CD4-positive, CD25-positive, alpha-beta regulatory T cell (primary cell): ENCODE data around the gene OCA2. TPM values are rescaled to one million over a fixed set of nuclear protein-coding genes. Genes with fewer than 3 reads are reported as not detected.

Source experiments
- ATAC-seq, 2 donors: fragments of 150-1000 bp; cut with Tn5 transposase; one replicate each; pipeline ENCODE4 v1.10.0; 2021; ENCODE audit warnings: low read depth in 2 of 2, moderate number of reproducible peaks in 2 of 2, moderate library complexity in 1 of 2
- DNase-seq, 3 donors: peaks; one replicate each; pipeline versions ENCODE4 v3.0.0 to v3.0.0-alpha.2; 2012 to 2022; ENCODE audit warnings: mixed read lengths in 1 of 3
- H3K27ac ChIP-seq: one replicate; pipeline ENCODE4 v1.7.0; 2013; ENCODE audit warnings: mild to moderate bottlenecking, low read length; ENCODE audit not compliant: insufficient read depth, poor library complexity, severe bottlenecking
- H3K27me3 ChIP-seq: one replicate; pipeline ENCODE4 v1.7.0; 2013; ENCODE audit warnings: low read length; ENCODE audit not compliant: control insufficient read depth, insufficient read depth
- H3K36me3 ChIP-seq: one replicate; pipeline ENCODE4 v1.7.0; 2013; ENCODE audit warnings: mild to moderate bottlenecking, low read length, moderate library complexity; ENCODE audit not compliant: control insufficient read depth, insufficient read depth
- H3K4me1 ChIP-seq: 2 replicates; pipeline ENCODE4 v1.7.0; 2013; ENCODE audit warnings: mild to moderate bottlenecking, low read length; ENCODE audit not compliant: insufficient read depth, control insufficient read depth, poor library complexity, severe bottlenecking
- H3K4me3 ChIP-seq: one replicate; pipeline ENCODE4 v1.7.0; 2013; ENCODE audit warnings: low read depth, mild to moderate bottlenecking, low read length, moderate library complexity
- H3K9me3 ChIP-seq, 2 experiments: 1 replicate in 1 of 2; 2 replicates in 1 of 2; pipeline ENCODE4 v1.7.0; 2013; ENCODE audit warnings: low read length in 2 of 2, mild to moderate bottlenecking in 1 of 2, moderate library complexity in 1 of 2; ENCODE audit not compliant: control insufficient read depth in 2 of 2
- H3K27ac Mint-ChIP-seq, 3 donors: one replicate each; pipeline ENCODE4 v1.8.0; 2020 to 2022; ENCODE audit warnings: mild to moderate bottlenecking in 3 of 3, mixed read lengths in 3 of 3, moderate library complexity in 2 of 3
- H3K27me3 Mint-ChIP-seq: one replicate; pipeline ENCODE4 v1.8.0; 2022; ENCODE audit warnings: mild to moderate bottlenecking, mixed read lengths
- H3K36me3 Mint-ChIP-seq: one replicate; pipeline ENCODE4 v1.8.0; 2020; ENCODE audit warnings: mixed read lengths
- H3K4me1 Mint-ChIP-seq, 4 donors: one replicate each; pipeline ENCODE4 v1.8.0; 2020 to 2022; ENCODE audit warnings: mixed read lengths in 4 of 4, mild to moderate bottlenecking in 1 of 4
- H3K4me3 Mint-ChIP-seq, 4 donors: one replicate each; pipeline ENCODE4 v1.8.0; 2020 to 2022; ENCODE audit warnings: mild to moderate bottlenecking in 4 of 4, mixed read lengths in 4 of 4, moderate library complexity in 3 of 4
- H3K9me3 Mint-ChIP-seq, 7 donors: one replicate each; pipeline ENCODE4 v1.8.0; 2020 to 2022; ENCODE audit warnings: mixed read lengths in 7 of 7, mild to moderate bottlenecking in 3 of 7, moderate library complexity in 2 of 7
- polyA plus RNA-seq, 4 donors: library from polyadenylated mRNA; unstranded; fragments of 300-500 nt; fragmentation: Illumina TruSeq; gene quantifications; one replicate each; pipeline ENCODE4 v1.2.3, GENCODE V29; 2021
- total RNA-seq: library from RNA; stranded (reverse); gene quantifications from one replicate; pipeline ENCODE4 v1.2.3, GENCODE V29; 2022

OCA2 gene
- total and polyA plus RNA-seq, 5 donors from 2014 or later, result not detected

DNA sequence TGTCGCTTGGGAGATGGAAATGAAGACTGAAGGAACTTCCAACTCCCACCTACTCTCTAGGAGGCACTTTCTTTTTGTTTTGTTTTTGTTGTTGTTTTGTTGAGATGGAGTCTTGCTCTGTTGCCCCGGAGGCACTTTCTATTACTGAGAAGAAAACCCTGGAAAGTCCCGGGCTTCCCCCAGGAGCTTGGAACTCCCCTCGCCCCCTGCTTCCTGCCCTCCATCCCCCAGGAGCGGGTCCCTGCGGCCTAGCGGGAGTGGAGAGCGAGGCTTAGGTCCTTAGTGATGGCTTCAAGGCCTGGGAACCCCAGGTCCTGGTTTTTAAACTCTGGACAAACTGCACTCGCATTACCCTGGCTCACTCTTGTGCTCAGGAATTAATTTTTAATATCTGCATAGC, 195.7 kb downstream of the OCA2 start:
- peaks cover 0 to 2% of the 10 kb centered on the region in 2 experiments for H3K9me3 ChIP-seq
- H3K27me3 Mint-ChIP-seq, result no peaks in the 10 kb centered on the region
- no peak overlapping the region for H3K4me3 Mint-ChIP-seq
- no peak overlapping the region for H3K4me3 ChIP-seq
- H3K27ac Mint-ChIP-seq, result no peak overlapping the region
- no peak overlapping the region for H3K27ac ChIP-seq
- H3K4me1 Mint-ChIP-seq, result no peaks in the 10 kb centered on the region
- ATAC-seq (no peak), DNase-seq (no peak)
- H3K27me3 ChIP-seq, result no peaks in the 10 kb centered on the region
- H3K4me1 ChIP-seq, result no peaks in the 10 kb centered on the region
- no peaks in the 10 kb centered on the region for H3K36me3 Mint-ChIP-seq
- H3K9me3 Mint-ChIP-seq, result peaks cover 0 to 10% (median 6%) of the 10 kb centered on the region in 7 donors
- H3K36me3 ChIP-seq, result no peaks in the 10 kb centered on the region

DNA sequence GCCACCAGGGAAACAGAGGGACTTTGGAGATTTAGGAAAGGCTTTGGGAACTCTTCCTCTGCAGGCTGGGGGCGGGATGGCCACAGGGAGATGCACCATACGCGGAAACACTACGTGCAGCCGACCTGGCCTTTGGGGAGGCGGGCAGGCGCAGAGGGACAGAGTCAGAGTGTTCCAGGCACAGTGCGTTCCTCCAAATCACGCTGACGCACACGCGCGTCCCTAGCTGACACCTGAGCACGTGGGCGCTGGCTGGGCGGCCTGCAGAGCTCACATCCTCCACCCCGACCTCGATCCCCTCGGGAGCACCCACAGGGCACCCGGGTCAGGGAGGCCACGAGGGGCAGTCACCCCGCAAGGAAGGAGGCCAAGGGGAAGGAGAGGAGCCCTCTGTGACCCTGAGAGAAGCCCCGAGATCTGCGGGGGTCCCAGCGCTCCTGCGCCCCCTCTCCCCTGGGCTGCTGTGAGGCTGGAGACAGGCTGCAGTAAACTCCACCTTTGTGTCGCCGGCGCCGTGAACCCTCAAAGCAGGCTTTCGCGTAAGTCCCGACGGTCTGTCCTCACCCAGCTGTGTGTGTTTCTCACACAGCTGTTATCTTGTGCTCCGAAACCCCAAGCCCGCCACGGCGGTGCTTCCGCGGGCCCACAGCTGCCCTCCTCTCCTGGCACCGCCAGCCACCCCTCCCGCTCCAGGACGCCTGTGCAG, 196.3 kb downstream of the OCA2 start:
- no peaks in the 10 kb centered on the region for H3K4me1 ChIP-seq
- H3K4me3 ChIP-seq, result no peak overlapping the region
- DNase-seq (no peak), ATAC-seq (no peak)
- Mint-ChIP-seq H3K4me3 (no peak overlapping the region), H3K27ac (no peak overlapping the region), H3K36me3 (no peaks in the 10 kb centered on the region), H3K4me1 (no peaks in the 10 kb centered on the region), H3K27me3 (no peaks in the 10 kb centered on the region), H3K9me3 (peaks cover 0 to 10% (median 6%) of the 10 kb centered on the region in 7 donors)
- no peaks in the 10 kb centered on the region for H3K36me3 ChIP-seq
- no peak overlapping the region for H3K27ac ChIP-seq
- H3K9me3 ChIP-seq, result peaks cover 0 to 2% of the 10 kb centered on the region in 2 experiments
- H3K27me3 ChIP-seq, result no peaks in the 10 kb centered on the region

DNA sequence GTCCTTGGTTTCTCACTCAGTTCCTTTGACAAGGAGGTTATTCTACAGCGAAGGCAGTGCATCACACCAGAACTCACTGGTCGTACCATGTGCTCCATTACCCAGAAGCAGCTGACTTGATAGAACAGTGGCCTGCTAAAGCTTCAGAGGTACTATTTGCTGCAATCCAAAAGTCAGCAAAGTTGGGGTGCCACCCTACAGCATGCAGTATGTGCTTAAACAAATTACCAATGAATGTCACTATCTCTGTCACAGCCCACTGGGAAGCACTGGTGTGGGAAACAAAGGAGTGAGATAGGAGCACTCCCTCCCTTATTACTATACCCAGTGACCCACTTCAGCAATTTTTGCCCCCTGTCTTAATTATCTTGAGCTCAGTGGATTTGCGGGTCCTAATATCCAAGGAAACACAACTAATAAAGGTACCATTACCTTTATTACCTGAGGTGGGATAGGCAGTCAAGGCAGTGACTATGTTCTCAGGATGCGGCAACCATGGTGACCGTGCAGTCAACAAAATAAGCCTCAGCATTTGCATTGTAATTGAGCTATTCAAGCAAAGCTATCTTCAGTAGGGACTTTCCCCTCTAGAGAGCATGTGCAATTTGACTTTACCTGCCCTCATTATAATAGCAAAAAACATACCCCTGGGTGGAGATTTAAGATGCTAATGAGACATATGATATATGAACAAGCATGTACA, 199.4 kb downstream of the OCA2 start:
- H3K9me3 ChIP-seq, result peaks cover 1 to 3% of the 10 kb centered on the region in 2 experiments
- H3K4me1 Mint-ChIP-seq, result no peaks in the 10 kb centered on the region
- H3K27me3 ChIP-seq, result no peaks in the 10 kb centered on the region
- DNase-seq, result no peak
- H3K4me3 Mint-ChIP-seq, result no peak overlapping the region
- no peak overlapping the region for H3K4me3 ChIP-seq
- no peak overlapping the region for H3K27ac ChIP-seq
- no peak overlapping the region for H3K27ac Mint-ChIP-seq
- ATAC-seq, result no peak
- H3K36me3 ChIP-seq, result no peaks in the 10 kb centered on the region
- no peaks in the 10 kb centered on the region for H3K27me3 Mint-ChIP-seq
- no peaks in the 10 kb centered on the region for H3K36me3 Mint-ChIP-seq
- no peaks in the 10 kb centered on the region for H3K4me1 ChIP-seq
- H3K9me3 Mint-ChIP-seq, result peaks cover 0 to 13% (median 7%) of the 10 kb centered on the region in 7 donors

GRCh38 chr15:27897481-27897880, 201.6 kb downstream of the OCA2 start:
- no peaks in the 10 kb centered on the region for H3K36me3 Mint-ChIP-seq
- H3K27ac Mint-ChIP-seq, result no peak overlapping the region
- H3K4me3 ChIP-seq, result no peak overlapping the region
- no peak for ATAC-seq
- no peaks in the 10 kb centered on the region for H3K4me1 Mint-ChIP-seq
- H3K27me3 ChIP-seq, result no peaks in the 10 kb centered on the region
- no peak overlapping the region for H3K27ac ChIP-seq
- peaks cover 0 to 19% (median 10%) of the 10 kb centered on the region in 7 donors for H3K9me3 Mint-ChIP-seq
- no peak overlapping the region for H3K4me3 Mint-ChIP-seq
- H3K9me3 ChIP-seq, result peaks cover 1 to 12% of the 10 kb centered on the region in 2 experiments
- no peak for DNase-seq
- no peaks in the 10 kb centered on the region for H3K4me1 ChIP-seq
- H3K27me3 Mint-ChIP-seq, result no peaks in the 10 kb centered on the region
- H3K36me3 ChIP-seq, result no peaks in the 10 kb centered on the region

DNA sequence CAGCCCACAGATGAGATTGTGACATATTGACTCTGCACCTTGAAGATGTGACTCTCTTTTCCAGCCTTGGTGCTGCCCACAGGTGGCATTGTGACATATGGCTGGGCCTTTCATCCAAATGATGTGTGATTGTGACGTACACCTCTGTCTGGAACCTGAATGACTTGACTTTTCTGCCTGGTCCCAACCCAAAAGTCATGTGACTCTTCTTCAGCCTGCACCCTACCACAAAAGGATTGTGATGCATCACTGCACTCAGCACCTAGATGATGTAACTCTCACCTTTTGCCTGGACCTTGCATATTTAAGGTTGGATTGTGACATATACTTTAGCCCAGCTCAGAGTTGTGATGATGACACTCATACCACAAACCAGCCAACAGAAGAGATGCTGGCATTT, 204.5 kb downstream of the OCA2 start:
- Mint-ChIP-seq H3K4me1 (no peaks in the 10 kb centered on the region), H3K27me3 (no peaks in the 10 kb centered on the region), H3K9me3 (peaks cover 0 to 34% (median 15%) of the 10 kb centered on the region in 7 donors), H3K27ac (no peak overlapping the region), H3K36me3 (no peaks in the 10 kb centered on the region), H3K4me3 (no peak overlapping the region)
- Histone ChIP-seq H3K36me3 (no peaks in the 10 kb centered on the region), H3K9me3 (peaks cover 1 to 12% of the 10 kb centered on the region in 2 experiments), H3K27me3 (no peaks in the 10 kb centered on the region), H3K27ac (no peak overlapping the region), H3K4me1 (no peaks in the 10 kb centered on the region), H3K4me3 (no peak overlapping the region)
- ATAC-seq (no peak), DNase-seq (no peak)

- DNase-seq (no peak), ATAC-seq (no peak)
- no peaks in the 10 kb centered on the region for H3K36me3 ChIP-seq
- Mint-ChIP-seq H3K36me3 (no peaks in the 10 kb centered on the region), H3K4me1 (no peaks in the 10 kb centered on the region), H3K27ac (no peak overlapping the region), H3K27me3 (no peaks in the 10 kb centered on the region), H3K9me3 (peaks cover 9 to 31% (median 12%) of the 10 kb centered on the region in 7 donors), H3K4me3 (no peak overlapping the region)
- H3K27me3 ChIP-seq, result no peaks in the 10 kb centered on the region
- no peak overlapping the region for H3K4me3 ChIP-seq
- peaks cover 0 to 6% of the 10 kb centered on the region in 2 experiments for H3K9me3 ChIP-seq
- H3K27ac ChIP-seq, result no peak overlapping the region
- no peaks in the 10 kb centered on the region for H3K4me1 ChIP-seq
Measured at GRCh38 chr15:27889258-27889657, 209.9 kb downstream of the OCA2 start.

DNA sequence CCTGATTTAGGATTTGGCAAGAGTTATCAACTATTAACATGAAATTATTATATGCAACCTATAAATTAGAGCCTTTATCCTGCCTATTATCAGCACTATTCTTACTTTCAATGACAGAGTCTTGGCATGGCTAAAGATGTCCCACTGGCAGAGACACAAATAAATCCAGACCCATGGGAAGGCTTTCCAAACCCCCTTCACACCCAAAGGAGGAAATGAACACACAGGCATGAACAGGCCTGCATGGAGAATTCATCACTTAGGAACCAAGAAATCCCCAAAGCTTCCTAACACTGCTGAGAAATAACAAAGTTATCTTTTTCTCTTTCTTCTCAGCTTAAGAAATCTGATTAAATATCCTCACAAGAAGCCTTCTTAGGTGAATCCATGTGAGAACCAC, 213.9 kb downstream of the OCA2 start:
- Mint-ChIP-seq H3K27me3 (peaks cover 7% of the 10 kb centered on the region), H3K27ac (no peak overlapping the region), H3K4me1 (no peaks in the 10 kb centered on the region), H3K4me3 (no peak overlapping the region), H3K36me3 (no peaks in the 10 kb centered on the region), H3K9me3 (peaks cover 6 to 15% (median 7%) of the 10 kb centered on the region in 7 donors)
- no peaks in the 10 kb centered on the region for H3K4me1 ChIP-seq
- H3K27me3 ChIP-seq, result no peaks in the 10 kb centered on the region
- no peak for DNase-seq
- H3K4me3 ChIP-seq, result no peak overlapping the region
- H3K36me3 ChIP-seq, result no peaks in the 10 kb centered on the region
- ATAC-seq, result no peak
- no peak overlapping the region for H3K27ac ChIP-seq
- no peaks in the 10 kb centered on the region for H3K9me3 ChIP-seq

GRCh38 chr15:27884726-27885125, 214.4 kb downstream of the OCA2 start:
- DNase-seq (no peak), ATAC-seq (no peak)
- Mint-ChIP-seq H3K36me3 (no peaks in the 10 kb centered on the region), H3K9me3 (peaks cover 3 to 10% (median 4%) of the 10 kb centered on the region in 7 donors), H3K27me3 (peaks cover 7% of the 10 kb centered on the region), H3K27ac (no peak overlapping the region), H3K4me3 (no peak overlapping the region), H3K4me1 (no peaks in the 10 kb centered on the region)
- no peak overlapping the region for H3K4me3 ChIP-seq
- no peak overlapping the region for H3K27ac ChIP-seq
- H3K27me3 ChIP-seq, result no peaks in the 10 kb centered on the region
- H3K4me1 ChIP-seq, result no peaks in the 10 kb centered on the region
- no peaks in the 10 kb centered on the region for H3K9me3 ChIP-seq
- no peaks in the 10 kb centered on the region for H3K36me3 ChIP-seq
